Measurements from ENCODE around the gene MATN4. TPM values are rescaled to one million over a fixed set of nuclear protein-coding genes. Genes with fewer than 3 reads are reported as not detected.

MATN4 gene
- total RNA-seq, 4 donors from 2014 or later: not detected

GRCh38 chr20:45330476-45330875 lies 22.4 kb upstream of the MATN4 start:
- no peaks in the 10 kb centered on the region for H3K4me1 ChIP-seq
- no peak overlapping the region for H3K27ac ChIP-seq
- no peaks in the 10 kb centered on the region for H3K9me3 ChIP-seq
- TF ChIP-seq EP300 (IDR thresholded peaks at IDR 0.05; ENCODE audit: low read depth): no peak
- peaks cover 0 to 66% (median 23%) of the 10 kb centered on the region in 4 donors for H3K36me3 ChIP-seq
- in situ Hi-C loops (cut with MboI; ENCODE audit: low pct_ligation_motif_present in 1 of 4, low pct_unique_long_range_greater_than_20kb in 1 of 4, low sequenced_read_pairs in 3 of 4): no loop called here
- intact Hi-C loops (cut with DNase I; ENCODE audit: low total_unique reads): no loop called here
- H3K27me3 ChIP-seq: no peaks in the 10 kb centered on the region
- no peak for DNase-seq
- no peak overlapping the region for H3K4me3 ChIP-seq
- 92% methylated on average over 3 of the region's 3 CpGs; no CpG with 5 or more reads in 1 of the 2 donors for WGBS, 2 donors (ENCODE audit: low coverage in 1 of 2)

GRCh38 chr20:45329497-45330319 lies 21.6 kb upstream of the MATN4 start:
- no peak overlapping the region for H3K27ac ChIP-seq
- in situ Hi-C loops (cut with MboI; ENCODE audit: low pct_ligation_motif_present in 1 of 4, low pct_unique_long_range_greater_than_20kb in 1 of 4, low sequenced_read_pairs in 3 of 4) (loop anchor here in 1 of 4 donors (10.0 kb wide), 1 partner anchor 445 kb away; no protein-coding TSS in a partner anchor), intact Hi-C loops (cut with DNase I; ENCODE audit: low total_unique reads) (no loop called here)
- WGBS, 2 donors (ENCODE audit: low coverage in 1 of 2): 67 to 70% methylated on average over 2 to 7 of the region's 7 CpGs
- TF ChIP-seq EP300 (IDR thresholded peaks at IDR 0.05; ENCODE audit: low read depth) (no peak), CTCF (IDR thresholded peaks at IDR 0.05) (no peak), POLR2A (IDR thresholded peaks at IDR 0.05) (no peak), POLR2AphosphoS5 (IDR thresholded peaks at IDR 0.05) (no peak)
- no peaks in the 10 kb centered on the region for H3K4me1 ChIP-seq
- no peak overlapping the region for H3K4me3 ChIP-seq
- no peak for DNase-seq
- H3K9me3 ChIP-seq: no peaks in the 10 kb centered on the region
- no peaks in the 10 kb centered on the region for H3K27me3 ChIP-seq
- peaks cover 0 to 58% (median 23%) of the 10 kb centered on the region in 4 donors for H3K36me3 ChIP-seq

- Histone ChIP-seq H3K9me3 (no peaks in the 10 kb centered on the region), H3K4me1 (no peaks in the 10 kb centered on the region), H3K4me3 (no peak overlapping the region), H3K27ac (no peak overlapping the region), H3K27me3 (no peaks in the 10 kb centered on the region), H3K36me3 (peaks cover 0 to 49% (median 23%) of the 10 kb centered on the region in 4 donors)
- no peak for TF ChIP-seq CTCF (IDR thresholded peaks at IDR 0.05)
- no peak for TF ChIP-seq POLR2A (IDR thresholded peaks at IDR 0.05)
- no peak for TF ChIP-seq POLR2AphosphoS5 (IDR thresholded peaks at IDR 0.05)
- TF ChIP-seq EP300 (IDR thresholded peaks at IDR 0.05; ENCODE audit: low read depth): no peak
- 75 to 93% methylated on average over 2 to 4 of the region's 4 CpGs for WGBS, 2 donors (ENCODE audit: low coverage in 1 of 2)
- in situ Hi-C loops (cut with MboI; ENCODE audit: low pct_ligation_motif_present in 1 of 4, low pct_unique_long_range_greater_than_20kb in 1 of 4, low sequenced_read_pairs in 3 of 4): loop anchor here in 1 of 4 donors (10.0 kb wide), 1 partner anchor 446 kb away; no protein-coding TSS in a partner anchor
- DNase-seq: no peak
- intact Hi-C loops (cut with DNase I; ENCODE audit: low total_unique reads): no loop called here
Measured at GRCh38 chr20:45328451-45328850, 20.4 kb upstream of the MATN4 start.

GRCh38 chr20:45325371-45325770 lies 17.3 kb upstream of the MATN4 start:
- no peak overlapping the region for H3K4me3 ChIP-seq
- in situ Hi-C loops (cut with MboI; ENCODE audit: low pct_ligation_motif_present in 1 of 4, low pct_unique_long_range_greater_than_20kb in 1 of 4, low sequenced_read_pairs in 3 of 4) (loop anchor here in 1 of 4 donors (10.0 kb wide), 1 partner anchor 449 kb away; no protein-coding TSS in a partner anchor), intact Hi-C loops (cut with DNase I; ENCODE audit: low total_unique reads) (no loop called here)
- H3K9me3 ChIP-seq: no peaks in the 10 kb centered on the region
- no peak overlapping the region for H3K27ac ChIP-seq
- H3K4me1 ChIP-seq: peaks cover 5 to 25% (median 20%) of the 10 kb centered on the region in 4 donors
- H3K36me3 ChIP-seq: peaks cover 0 to 32% (median 11%) of the 10 kb centered on the region in 4 donors
- no peak for DNase-seq
- TF ChIP-seq POLR2A (IDR thresholded peaks at IDR 0.05) (no peak), EP300 (IDR thresholded peaks at IDR 0.05; ENCODE audit: low read depth) (no peak), CTCF (IDR thresholded peaks at IDR 0.05) (no peak), POLR2AphosphoS5 (IDR thresholded peaks at IDR 0.05) (no peak)
- WGBS, 2 donors (ENCODE audit: low coverage in 1 of 2): 80 to 90% methylated on average over 2 to 6 of the region's 6 CpGs
- no peaks in the 10 kb centered on the region for H3K27me3 ChIP-seq

Measured in transverse colon (tissue), 4 donors.